ENCODE data around the gene STEAP1B. TPM values are rescaled to one million over a fixed set of nuclear protein-coding genes. Genes with fewer than 3 reads are reported as not detected.
"Not testable (repeated sequence)": the region's sequence is repeated elsewhere in the genome, so short reads cannot be mapped to it uniquely, and the experiment has no call there.

The STEAP1B gene
- total and polyA plus RNA-seq, 2 of the 4 experiments (the other 2 are of a cell fraction) = 7.9 to 13.8 TPM

GRCh38 chr7:22433165-22433700, 66.8 kb downstream of the STEAP1B start:
- H4K91ac ChIP-seq (ENCODE audit: insufficient read depth, low read depth, low read length); H3K27me3 ChIP-seq (ENCODE audit: control insufficient read depth, insufficient read depth, low read length); H3K23ac ChIP-seq (ENCODE audit: low read depth, low read length); H2BK5ac ChIP-seq (ENCODE audit: low read depth, low read length, poor library complexity, severe bottlenecking); H3K36me3 ChIP-seq (ENCODE audit: control insufficient read depth, insufficient read depth, low read length); dilution Hi-C loops (cut with HindIII; ENCODE audit: low sequenced_read_pairs, unreplicated experiment); H2BK120ac ChIP-seq (ENCODE audit: low read depth, low read length); H3K9ac ChIP-seq (ENCODE audit: low read depth, low read length); H3K9me3 ChIP-seq (ENCODE audit: control insufficient read depth, insufficient read depth, low read length); H4K5ac ChIP-seq (ENCODE audit: low read depth, low read length); H3K4me1 ChIP-seq (ENCODE audit: control insufficient read depth, insufficient read depth, low read length); H3K4me2 ChIP-seq (ENCODE audit: low read depth, low read length); H3K79me1 ChIP-seq (ENCODE audit: low read depth in 1 of 2, low read length in 2 of 2); in situ Hi-C loops (cut with MboI; ENCODE audit: low sequenced_read_pairs); H3K27ac ChIP-seq (ENCODE audit: insufficient read depth, low read length); H4K20me1 ChIP-seq (ENCODE audit: insufficient read depth, low read length); CTCF ChIA-PET; H2AK9ac ChIP-seq (replicated peaks; ENCODE audit: low read depth, low read length, poor library complexity); H3K18ac ChIP-seq (ENCODE audit: low read depth, low read length); H2BK20ac ChIP-seq (ENCODE audit: low read depth, low read length); H3K56ac ChIP-seq (ENCODE audit: extremely low read depth, insufficient read depth, low read length); DNase-seq; BruUV-seq (replicated peaks); H2AK5ac ChIP-seq (ENCODE audit: low read depth, low read length); H3K14ac ChIP-seq (replicated peaks; ENCODE audit: low read depth, low read length); H3K4ac ChIP-seq (ENCODE audit: low read depth, low read length); intact Hi-C loops (cut with micrococcal nuclease); H3K4me3 ChIP-seq (ENCODE audit: insufficient read depth, low read depth, low read length); ATAC-seq (ENCODE audit: low read depth); H2BK15ac ChIP-seq (ENCODE audit: low read depth, low read length); H4K8ac ChIP-seq (ENCODE audit: low read depth in 2 of 2, low read length in 2 of 2); H3K9me1 ChIP-seq (ENCODE audit: insufficient read depth, low read length); H2AFZ ChIP-seq (replicated peaks; ENCODE audit: low read length, poor library complexity); POLR2A ChIA-PET (ENCODE audit: unreplicated experiment): not testable (repeated sequence)
- WGBS, 2 experiments (ENCODE audit: extremely low coverage in 2 of 2, insufficient read length in 1 of 2) = no CpG with 5 or more reads among the region's 2 CpGs
